Activated CD4-positive, alpha-beta T cell treated with anti-CD3 and anti-CD28 coated beads for 1 hour (primary cell): ENCODE measurements around the gene C16orf89.
"Not testable (repeated sequence)": the region's sequence is repeated elsewhere in the genome, so short reads cannot be mapped to it uniquely, and the experiment has no call there.

ENCODE experiments used
- DNase-seq: peaks from one replicate; pipeline ENCODE4 v3.0.0-alpha.2; 2020

C16orf89 gene

DNA sequence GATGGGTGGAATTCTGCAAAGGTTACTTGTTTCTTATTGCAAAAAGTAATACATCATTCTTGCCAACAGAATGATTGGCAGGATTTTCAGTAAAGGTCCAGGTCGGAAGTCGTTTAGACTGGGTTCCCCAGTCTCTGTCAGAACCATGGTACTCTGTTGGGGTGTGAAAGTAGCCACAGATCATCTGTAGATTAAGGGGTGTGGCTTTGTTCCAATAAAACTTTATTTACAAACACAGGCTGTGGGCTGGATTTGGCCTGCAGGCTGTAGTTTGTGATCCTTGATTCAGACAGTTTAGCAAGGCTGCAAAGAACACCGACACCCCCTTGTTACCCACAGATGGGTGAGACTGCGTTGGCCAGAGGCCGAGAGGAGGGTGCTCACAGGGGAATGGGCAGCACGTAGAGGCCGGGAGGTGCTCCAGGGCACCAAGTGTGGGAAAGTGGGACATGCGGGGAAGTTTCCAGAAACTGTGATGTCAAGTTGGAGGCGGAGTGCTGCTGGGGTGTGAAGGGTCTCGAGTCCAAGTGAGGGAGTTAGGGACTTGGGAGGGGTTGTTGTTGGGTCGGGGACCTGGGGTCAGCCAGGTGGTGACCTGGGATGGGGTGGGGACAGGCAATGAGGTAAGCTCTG is 18.5 kb upstream of the C16orf89 start:
- DNase-seq: not testable (repeated sequence)

DNA sequence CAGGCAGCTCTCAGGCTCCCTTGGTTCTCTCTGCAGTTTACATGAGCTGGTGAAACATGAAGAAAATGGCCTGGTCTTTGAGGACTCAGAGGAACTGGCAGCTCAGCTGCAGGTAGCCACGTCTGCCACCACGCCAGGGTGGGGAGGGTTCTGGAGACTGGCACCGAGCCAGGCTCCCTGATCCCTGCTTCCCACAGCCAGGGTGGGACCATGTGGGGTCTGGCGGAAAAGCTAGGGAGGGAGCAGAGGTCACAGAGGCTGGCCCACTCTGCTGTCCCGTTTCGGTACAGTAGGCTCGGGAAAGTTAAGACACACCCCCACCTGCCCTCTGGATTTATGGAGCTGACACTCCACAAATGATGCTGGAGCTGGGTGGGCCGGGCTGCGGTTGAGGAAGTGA is 17.9 kb upstream of the C16orf89 start:
- DNase-seq: not testable (repeated sequence)

DNA sequence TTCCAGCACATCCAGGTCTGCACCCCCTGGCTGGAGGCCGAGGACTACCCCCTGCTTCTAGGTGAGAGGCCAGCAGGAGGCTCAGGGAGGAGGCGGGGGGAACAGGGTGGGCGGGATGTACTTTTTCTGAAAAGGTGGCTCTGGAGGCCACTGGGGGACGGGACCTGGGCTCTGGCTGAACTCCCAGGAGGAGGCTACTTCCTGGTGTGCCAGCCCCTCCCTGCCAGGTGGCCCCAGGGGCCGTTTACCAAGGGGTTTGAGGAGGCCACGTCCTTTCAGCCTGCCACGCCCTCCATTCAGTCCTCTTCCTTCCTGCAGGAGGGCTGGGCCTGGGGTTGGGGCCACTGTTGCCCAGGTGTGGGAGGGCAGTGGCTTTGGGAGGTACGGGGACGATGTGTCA is 15.2 kb upstream of the C16orf89 start:
- DNase-seq: not testable (repeated sequence)

DNA sequence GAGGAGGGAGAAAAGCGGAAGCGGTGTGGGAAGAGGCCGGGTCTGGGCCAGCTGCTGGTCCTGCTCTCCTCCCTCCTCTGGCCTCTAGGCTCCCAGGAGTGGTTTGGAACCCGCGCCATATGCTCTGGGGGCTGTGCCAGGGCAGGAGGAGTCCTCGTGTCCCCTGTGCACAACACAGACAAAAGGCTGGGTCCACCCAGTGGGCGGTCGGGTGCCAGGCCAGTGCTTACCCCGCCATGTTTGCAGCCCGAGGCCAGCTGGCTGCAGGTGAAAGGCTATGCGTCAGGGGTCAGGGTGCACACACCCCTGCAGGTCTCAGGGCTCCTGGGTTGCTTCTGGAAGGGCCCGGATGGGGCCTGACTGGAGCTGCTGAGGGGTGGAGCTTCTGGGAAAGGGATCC is 14.7 kb upstream of the C16orf89 start:
- not testable (repeated sequence) for DNase-seq

DNA sequence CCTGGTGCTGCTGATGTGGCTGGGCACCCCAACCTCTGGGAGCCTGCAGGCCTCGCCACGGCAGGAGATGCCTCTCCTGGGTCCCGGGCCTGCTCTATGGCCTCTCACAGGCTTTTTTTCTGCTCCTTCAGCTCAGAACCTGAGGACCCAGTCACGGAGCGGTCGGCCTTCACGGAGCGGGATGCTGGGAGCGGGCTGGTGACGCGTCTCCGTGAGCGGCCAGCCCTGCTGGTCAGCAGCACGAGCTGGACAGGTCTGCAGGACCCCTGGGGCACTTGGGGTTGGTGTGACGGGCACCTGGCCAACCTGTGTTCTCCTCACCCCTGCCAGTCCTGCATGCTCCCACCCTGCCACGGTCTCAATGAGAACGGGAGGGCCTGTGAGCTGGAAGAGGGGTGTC is 12.9 kb upstream of the C16orf89 start:
- no peak for DNase-seq

DNA sequence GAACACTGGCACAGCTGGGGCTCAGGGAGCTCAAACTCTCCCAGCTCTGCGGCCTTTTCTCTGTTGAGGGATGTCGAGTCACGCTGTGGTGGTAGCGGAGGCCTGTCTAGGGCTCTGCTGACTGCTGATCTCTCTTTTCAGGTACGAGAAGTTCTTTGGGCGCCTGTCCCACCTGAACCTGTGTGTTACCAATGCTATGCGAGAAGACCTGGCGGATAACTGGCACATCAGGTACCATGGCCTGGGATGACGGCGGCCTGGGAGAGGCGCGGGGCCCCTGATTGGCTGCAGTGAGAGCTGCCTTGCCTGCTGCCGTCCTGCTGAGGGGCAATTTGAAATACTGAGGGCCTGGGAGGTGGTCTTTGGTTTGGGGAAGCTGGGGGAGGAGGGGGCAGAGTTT is 11.5 kb upstream of the C16orf89 start:
- no peak for DNase-seq

DNA sequence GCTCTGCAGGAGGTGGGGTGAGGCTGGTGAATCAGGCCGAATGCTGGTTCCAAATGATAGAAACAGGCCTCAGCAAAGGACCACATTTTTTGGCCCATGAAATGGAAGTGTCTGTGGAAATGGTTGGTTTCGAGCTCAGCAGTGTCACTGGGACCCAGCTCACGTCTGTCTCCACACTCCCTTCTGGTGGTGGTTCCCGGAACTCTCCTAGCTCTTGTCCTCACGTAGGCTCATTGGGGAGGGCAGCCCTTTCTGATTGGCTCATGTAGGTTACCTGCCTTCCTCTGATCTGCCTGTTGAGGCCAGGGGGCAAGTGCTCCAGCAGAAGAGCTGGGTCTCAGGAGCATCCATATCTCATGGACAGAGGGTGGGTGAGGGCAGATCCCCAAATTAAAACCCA is 9.9 kb upstream of the C16orf89 start:
- no peak for DNase-seq

DNA sequence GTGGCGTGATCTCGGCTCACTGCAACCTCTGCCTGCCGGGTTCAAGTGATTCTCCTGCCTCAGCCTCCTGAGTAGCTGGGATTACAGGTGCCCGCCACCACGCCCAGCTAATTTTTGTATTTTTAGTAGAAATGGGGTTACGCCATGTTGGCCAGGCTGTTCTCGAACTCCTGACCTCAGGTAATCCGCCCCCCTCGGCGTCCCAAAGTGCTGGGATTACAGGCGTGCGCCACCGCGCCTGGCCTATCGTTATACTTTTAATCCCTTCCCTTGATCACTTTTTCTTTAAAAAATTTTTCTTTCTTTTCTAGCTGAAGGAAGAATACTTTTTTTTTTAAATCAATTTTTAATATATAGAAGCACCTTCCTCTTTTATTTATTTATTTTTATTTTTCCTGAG is 8.0 kb upstream of the C16orf89 start:
- DNase-seq: not testable (repeated sequence)

DNA sequence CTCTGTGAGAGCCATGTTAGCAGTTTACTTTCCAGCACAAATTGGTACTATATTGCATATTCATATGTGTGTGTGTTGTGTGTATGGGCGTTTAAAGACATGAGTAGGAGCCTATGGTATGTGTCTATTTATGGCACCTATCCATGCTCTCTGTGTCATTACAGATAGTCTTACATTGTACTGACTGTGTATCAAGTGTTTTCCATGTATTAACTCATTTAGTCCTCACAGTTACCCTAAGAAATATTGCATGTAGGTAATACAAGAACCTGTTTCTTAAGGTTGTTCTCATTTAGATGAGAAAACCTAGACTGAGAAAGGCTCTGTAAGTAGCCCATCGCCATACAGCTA is 7.5 kb upstream of the C16orf89 start:
- no peak for DNase-seq

DNA sequence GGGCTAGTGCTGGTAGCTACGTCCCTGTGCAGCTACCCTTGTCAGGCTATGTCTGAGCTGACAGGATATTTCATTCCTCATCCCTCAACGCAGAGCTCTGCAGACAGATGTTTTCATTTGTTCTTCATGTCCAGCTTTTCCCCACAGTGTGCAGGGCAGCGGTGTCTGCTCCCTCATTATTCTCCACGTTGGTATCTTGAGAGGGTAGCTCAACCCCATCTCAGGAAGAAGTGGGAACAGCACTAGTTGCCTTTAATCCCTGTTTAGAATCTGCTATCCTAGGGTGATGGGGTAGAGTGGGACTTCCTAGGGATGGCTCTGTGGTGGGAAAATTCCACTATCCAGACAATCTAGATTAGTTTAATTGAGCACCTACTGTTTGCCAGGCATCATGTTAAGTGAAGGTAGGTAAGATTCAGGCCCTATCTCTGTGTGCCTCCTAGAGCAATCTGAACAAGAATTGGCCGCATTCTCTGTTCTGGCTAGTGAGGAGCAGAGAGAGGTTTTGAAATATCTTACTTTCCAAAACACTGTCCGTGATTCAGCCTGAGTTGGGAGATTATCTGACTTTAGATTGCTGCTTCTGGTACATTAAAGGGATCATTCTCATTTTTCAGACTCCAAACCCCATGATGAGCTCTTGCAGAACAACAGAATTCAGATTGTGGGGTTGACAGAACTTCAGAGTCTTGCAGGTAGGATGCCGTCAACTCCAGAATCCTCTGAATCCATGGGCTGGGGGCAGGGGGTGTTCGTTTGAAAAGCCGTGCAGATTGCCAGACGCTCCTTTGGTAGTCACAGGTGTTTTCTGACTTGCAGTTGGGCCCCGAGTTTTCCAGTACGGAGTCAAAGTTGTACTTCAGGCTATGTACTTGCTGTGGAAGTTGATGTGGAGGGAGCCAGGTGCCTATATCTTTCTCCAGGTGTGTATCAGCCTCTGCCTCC is 6.8 kb upstream of the C16orf89 start:
- no peak for DNase-seq

DNA sequence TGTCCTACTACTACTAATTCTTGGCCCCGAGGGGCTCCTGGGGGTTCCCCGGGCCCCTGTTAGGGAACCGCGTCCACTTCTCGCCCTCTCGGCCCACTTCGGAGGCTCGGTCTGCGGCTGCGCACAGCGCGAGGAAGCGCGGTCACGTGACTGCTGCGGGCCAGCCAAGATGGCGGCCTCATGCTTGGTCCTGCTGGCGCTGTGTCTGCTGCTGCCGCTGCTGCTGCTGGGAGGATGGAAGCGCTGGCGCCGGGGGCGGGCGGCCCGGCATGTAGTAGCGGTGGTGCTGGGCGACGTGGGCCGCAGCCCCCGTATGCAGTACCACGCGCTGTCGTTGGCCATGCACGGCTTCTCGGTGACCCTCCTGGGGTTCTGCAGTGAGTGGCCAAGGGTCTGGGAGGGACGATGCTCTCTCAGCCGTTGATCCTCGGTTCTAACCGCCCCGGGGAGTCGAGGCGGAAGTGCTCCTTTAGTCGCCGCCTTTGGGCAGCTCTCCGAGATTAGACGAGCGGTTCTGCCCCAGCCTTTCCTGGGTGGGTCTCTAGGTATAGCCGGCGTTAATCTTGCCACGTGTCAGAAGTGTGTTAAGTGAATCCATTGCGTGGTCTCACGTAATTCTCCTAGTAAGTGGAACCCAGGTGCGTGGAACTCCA is 6.1 kb upstream of the C16orf89 start, which contains the start of gene ALG1:
Gene ALG1, plus strand, starts transcription at position 163 of the 653 bp plus-strand sequence. Its CDS starts 7 bp downstream, at position 170.
- DNase-seq: peak; percentile 83

DNA sequence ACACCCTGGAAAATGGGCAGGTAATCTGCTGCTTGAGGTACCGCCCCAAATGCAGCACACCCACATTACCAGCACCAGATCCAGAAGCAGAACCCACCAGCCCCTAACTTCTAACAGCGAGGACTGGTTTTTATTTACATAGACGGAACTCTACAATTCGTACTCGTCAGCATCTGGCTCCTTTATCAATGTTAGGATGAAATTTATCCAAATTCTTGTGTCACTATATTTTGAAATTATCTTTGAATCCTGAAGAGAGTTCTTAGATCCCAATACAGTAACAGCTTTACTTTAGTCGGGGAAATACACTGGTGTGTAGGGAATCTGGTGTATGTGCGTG is 5.6 kb upstream of the C16orf89 start:
- no peak for DNase-seq

DNA sequence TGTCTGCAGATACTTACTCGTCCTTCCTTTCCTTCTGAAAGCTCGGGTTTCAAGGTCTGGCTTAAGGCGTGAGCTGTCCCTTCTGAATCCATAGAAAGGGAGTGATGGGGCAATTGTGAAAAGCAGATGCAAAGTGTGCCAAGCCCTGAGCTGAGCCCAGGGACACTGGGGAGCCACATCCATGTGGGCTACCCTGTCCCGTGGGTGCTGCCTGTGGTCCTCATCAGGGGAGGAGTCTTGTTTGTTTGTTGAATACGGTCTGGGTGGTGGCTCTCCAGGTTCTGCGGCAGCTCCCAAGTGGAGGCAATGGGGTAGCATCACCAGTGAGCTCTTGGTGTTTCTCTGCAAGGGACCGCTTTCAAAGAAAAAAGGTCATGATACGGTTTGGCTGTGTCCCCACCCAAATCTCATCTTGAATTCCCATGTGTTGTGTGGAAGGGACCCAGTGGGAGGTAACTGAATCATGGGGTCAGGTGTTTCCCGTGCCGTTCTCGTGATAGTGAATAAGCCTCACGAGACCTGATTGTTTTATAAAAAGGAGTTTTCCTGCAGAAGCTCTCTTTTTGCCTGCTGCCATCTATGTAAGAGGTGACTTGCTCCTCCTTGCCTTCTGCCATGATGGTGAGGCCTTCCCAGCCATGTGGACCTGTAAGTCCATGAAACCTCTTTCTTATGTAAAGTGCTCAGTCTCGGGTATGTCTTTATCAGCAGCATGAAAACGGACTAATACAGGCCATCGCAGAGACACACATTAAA is 4.9 kb upstream of the C16orf89 start:
- no peak for DNase-seq

DNA sequence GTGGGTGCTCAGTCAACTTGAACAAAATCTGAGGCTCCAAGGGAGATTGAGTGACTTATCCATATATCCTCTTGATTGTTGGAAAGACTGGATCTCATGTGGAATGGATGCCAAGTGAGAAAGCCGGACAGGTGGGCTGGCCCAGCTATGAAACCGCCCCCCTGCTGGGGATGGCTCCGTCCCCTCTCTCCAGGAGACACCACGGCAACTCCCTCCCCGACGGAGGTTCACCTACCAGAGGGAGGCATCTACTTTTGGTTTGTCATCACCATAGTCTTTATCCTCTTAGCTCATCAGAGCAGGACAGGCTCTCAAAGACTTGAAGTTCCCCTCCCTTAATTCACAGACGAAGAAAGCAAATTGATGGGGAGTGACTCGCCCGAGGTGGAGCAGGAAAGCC is 4.1 kb upstream of the C16orf89 start:
- DNase-seq: no peak

DNA sequence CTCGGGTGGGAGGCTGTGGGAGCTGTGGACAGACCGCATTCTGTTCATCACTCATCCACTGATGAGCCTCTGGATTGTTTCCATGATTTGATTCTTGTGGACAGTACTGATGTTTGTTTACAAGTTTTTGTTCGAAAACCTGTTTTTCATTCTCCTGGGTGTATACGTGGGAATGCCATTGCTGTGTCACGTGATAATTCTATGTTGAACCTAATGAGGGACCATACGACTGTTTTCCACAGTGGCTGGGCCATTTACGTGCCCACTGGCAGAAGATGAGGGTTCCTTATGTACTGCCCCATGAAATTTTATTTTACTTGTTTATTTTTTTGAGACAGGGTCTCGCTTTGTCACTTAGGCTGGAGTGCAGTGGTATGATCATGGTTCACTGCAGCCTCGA is 3.3 kb upstream of the C16orf89 start:
- no peak for DNase-seq

DNA sequence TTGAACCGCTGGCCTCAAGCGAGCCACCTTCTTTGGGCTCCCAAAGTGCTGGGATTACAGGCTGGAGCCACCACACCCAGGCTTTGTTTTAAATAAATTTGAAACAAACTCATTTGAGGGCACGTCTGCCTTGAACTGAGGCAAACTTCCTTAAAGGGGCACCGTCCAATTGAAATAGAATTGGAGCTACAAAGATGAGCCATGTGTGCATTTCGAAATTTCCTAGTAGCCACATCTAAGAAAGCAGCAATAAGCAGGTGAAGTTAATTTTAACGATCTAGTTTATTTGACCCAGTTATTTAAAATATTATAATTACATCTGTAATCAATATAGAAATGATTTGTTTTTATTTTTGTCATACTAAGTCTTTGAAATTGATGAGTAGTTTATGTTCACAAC is 755 bp upstream of the C16orf89 start:
- DNase-seq: no peak

DNA sequence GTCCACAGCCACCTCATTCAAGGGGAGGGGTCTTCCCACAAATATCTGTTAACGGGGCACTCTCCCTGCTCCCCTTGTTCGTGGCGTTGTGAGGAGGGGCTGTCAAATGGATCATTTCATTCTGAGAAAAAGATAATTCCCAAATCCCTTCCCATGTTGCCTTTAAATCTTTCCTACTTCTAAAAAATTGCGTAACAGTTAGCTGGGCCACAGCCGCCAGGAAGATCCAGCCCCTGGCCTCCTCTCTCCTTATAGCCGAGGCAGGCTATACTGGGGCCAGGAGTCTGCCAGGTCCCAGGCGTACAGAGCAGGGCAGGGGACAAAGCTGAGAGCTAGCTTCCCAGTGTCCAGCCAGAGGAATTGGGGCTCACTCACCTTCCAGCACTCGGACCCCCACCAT is 430 bp downstream of the C16orf89 start:
- DNase-seq: no peak

DNA sequence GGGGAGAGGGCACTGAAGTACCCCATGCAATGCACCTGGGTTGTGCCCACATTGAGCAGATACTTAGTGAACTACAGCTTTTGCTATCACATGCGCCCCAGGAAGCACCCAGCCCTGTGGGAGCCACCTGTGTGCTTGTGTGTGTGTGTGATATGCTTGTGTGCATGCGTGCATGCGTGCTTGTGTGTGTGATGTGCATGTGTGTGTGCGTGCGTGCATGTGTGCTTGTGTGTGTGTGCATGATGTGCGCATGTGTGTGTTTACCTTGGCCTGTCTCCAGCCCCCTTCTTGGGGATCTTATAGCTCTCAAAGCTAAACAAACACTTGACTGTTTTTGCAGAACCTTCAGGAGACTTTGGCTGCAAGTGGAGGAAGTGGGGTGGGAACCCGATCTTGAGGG is 841 bp downstream of the C16orf89 start:
- DNase-seq: no peak

DNA sequence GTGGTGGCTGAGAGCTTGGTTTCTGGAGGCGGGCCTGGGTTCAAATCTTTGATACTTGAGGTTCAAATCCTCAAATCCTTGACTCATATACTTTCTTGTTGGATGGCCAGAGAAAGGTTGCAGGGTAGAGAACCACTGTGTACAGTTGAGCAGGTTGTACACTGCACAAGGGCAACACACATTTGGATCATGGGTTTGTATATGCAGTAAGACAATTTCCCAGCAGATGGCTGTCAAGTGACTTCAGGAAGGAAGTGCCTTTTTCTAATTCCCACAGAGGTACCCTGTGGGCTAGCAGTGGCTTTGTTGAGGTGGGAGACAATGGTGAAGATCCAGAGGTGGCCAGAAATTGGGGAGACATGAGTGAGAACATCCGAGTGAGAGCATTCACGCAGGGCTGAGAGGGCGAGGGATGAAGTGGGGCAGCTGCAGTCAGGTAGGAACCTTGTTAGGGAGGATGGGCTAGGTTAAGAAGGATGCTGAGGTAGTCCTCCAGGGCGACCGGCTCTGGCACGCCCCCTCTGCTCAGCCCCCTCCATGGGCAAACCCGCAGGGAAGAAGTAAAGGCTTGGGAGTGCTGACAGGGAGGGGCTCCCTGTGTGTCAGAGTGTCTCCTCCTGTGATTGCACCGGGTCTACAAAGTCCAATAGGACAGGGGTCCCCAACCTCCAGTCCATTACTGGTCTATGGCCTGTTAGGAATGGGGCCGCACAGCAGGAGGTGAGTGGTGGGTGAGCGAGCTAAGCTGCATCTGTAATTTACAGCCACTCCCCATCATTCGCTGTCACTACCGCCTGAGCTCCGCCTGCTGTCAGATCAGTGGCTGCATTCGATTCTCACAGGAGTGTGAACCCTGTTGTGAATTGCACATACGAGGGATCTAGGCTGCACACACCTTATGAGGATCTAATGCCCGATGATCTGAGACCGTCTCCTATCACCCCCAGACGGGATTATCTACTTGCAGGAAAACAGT is 2.7 kb downstream of the C16orf89 start:
- no peak for DNase-seq

DNA sequence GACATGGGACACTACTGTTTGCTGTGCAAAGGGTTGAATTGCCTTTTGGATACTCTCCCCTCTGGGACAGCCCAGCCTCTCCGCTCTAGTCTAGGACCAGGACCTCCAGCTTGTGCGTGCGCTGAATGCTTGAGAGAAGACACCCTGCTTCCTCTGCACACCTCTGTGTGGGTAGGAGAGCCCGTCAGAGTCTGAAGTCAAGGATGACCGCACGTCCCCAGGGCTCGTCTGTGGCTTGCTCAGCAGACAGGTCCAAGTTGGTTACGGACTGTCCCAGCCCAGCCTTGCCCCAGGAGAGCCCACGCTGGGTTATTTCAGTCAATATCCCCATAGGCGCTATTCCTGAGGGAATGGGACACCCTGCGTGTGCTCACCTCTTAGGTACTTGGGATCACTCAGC is 3.7 kb downstream of the C16orf89 start:
- no peak for DNase-seq

DNA sequence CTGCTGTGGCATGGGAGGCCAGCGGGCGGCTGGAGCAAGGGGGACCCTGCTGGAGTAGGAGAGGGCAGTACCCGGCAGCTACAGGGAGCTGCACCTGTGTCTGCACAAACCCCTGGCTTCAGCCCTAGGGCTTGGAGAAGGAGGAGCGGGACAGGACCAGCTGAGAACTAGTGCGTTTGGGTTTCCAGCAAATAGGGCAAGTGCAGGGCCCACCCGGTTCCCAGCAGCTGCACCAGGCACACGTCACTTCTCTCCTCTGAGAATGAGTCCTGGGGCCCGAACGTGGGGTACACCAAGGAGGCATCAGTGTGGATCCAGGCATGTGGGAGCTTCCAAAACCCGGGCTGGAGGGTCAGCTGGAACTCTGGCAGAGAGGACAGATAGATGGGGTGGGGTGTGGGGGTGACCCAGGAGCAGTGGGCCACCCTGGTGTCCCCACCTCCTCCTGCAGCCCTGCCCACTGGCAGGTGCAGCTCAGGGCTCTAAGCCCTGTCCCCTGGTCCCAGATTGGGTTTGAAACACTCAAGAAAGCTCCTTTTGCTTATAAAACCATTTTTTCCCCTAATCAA is 5.6 kb downstream of the C16orf89 start:
- DNase-seq: no peak
